GM10266 (cell line): ENCODE data around the gene MGLL.

Experiments used
- DNase-seq: peaks from one replicate; pipeline ENCODE4 v3.0.0; 2012; ENCODE audit errors: extremely low spot score
- TF ChIP-seq, protein P1 (sequence below): IDR thresholded peaks from 2 replicates; pipeline ENCODE4 v1.5.1; 2012; ENCODE audit warnings: mild to moderate bottlenecking, low read depth; ENCODE audit not compliant: control insufficient read depth, insufficient read depth; ENCODE audit errors: missing control alignments

The MGLL gene

DNA sequence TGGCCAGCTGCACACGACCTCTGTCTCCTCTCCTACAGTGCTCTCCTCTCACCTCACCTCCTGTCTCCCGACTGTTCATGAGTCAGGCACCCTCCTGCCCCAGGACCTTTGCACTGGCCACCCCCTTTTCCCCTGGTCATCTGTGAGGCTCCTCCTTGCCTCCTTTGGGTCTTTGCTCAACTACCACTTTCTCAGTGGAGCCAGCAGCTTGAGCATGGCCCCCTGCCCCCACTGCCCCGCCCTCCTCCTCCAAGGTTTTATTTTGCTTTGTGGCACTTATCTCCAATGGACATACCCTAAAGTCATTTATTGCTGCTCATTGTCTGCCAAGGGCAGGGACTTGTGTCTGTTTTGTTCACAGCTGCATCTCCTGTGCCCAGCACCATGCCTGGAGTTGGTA is 64.3 kb downstream of the MGLL start:
- TF ChIP-seq, protein P1, sequence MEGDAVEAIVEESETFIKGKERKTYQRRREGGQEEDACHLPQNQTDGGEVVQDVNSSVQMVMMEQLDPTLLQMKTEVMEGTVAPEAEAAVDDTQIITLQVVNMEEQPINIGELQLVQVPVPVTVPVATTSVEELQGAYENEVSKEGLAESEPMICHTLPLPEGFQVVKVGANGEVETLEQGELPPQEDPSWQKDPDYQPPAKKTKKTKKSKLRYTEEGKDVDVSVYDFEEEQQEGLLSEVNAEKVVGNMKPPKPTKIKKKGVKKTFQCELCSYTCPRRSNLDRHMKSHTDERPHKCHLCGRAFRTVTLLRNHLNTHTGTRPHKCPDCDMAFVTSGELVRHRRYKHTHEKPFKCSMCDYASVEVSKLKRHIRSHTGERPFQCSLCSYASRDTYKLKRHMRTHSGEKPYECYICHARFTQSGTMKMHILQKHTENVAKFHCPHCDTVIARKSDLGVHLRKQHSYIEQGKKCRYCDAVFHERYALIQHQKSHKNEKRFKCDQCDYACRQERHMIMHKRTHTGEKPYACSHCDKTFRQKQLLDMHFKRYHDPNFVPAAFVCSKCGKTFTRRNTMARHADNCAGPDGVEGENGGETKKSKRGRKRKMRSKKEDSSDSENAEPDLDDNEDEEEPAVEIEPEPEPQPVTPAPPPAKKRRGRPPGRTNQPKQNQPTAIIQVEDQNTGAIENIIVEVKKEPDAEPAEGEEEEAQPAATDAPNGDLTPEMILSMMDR, result no peak

DNA sequence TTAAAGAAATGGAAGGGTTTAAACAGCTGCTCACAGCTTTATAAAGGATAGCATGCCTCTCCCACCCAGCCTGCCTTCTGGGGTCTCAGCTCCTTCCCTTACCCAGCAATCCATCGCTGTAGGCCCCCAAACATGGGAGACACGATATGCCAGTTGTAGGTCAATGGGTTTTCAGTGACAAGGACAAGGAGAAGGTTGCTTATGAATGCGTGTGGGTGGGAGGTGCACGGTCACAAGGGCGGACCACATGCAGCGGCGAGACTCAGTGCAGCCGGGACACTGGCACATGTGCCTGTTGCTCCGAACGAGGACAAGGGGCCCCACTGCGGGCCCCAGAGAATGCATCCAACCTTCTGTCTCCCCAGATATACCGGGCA is 67.0 kb downstream of the MGLL start:
- TF ChIP-seq, protein P1, result no peak
- DNase-seq, result no peak

More for the DNA sequence above, 64.3 kb downstream of the MGLL start:
- DNase-seq, result no peak

DNA sequence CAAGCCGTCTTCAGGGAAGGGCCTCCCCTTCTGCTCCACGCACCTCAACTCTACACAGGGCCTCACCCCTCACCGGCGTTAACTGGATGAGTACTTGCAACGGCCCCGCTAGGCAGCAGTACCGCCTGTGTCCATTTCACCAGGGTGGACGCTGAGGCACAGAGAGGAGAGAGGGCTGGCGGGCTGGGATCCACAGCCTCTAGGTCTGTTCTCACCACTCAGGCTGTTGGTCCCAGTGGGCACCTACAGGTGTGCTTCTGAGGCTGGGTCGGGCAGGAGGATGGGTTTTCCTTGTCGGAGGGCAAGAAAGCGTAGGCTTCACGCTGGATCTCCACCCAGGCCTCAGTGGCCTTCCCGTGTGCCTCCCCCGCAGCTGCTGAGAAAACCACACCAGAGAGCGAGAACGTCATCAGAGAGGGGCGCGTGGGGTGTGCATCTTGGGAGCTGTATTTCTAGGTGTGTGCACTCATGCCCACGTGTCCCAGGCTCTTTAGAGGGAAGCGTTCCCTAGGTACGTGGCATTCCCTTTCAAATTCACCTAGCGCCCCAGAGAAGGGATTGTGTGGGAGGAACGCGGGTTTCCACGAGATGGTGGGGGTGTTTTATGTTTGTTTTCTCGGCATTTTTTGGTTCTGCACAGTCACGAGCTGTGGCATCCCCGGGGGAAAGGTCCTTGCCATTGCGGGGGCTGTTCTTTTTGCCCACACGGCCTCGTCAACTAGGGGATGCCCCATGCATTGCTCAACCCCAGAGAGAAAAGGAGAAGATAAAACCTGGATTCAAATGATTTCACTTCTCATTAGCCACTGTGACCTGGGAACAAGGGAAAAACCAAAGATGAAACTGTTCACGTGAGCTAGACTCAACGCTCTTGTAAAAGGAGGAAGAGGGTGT is 67.7 kb downstream of the MGLL start:
- peak; percentile 62 for DNase-seq
- TF ChIP-seq, protein P1, result no peak

DNA sequence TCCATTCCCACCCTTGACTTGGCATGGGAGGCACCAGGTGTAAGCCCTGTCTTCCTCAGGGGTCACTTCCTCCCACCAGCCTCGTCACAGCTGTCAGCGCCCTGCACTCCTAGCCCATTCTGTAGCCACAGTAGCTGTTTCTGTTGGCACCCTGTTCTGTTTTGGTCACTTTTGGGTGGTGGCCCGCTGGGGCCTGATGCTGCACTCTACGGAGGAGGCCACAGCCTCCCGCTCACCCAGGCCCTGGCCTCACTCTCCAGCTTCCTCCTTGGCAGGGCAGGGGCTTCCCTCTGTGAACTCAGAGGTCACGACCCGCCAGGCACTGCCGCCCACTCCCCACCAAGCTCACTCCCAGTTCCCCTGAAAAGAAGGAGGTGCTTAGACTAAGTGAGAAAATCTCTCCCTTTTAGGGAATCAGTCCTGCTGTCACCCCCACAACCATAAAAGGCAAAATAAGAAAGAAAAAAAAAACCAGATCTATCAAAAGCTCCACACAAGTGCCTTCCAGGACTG is 68.4 kb downstream of the MGLL start:
- peak; percentile 37 for DNase-seq
- TF ChIP-seq, protein P1, result no peak

DNA sequence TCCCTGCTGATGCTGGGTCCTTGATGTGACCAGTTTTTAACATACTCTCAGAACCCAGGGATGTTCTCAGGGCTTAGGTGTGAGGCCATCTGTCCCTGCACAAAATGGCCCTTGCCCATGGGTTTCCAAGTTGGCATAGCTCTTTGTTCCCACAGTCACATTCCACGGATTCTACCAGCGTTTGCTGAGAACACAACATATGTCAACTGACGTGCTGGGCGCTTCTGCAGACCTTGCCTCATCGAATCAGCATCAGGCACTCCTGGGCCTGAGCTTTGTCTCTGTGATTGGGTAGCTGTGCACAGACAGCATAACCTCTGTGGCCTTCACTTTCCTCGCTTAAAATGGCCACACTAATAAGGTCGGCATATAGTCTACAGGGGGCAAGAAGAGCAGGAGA is 69.0 kb downstream of the MGLL start:
- no peak for DNase-seq

DNA sequence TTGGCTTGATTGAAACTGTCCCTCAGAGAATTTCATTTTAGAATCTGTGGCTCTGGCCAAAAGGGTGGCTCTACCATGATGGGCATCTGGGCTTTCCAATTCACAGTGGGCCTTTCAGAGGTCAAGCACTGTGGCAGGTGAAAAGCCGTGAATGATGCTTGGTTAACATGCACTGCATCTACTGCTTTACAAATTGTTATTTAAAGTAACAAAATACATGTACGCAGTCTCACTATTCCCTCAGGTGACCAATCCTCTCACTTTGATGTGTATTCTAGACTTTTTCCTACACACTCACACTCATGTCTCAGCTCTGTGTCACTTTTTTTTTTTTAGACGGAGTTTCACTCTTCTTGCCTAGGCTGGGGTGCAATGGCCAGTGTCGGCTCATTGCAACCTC is 70.5 kb downstream of the MGLL start:
- DNase-seq, result no peak
- TF ChIP-seq, protein P1, result no peak

More for the DNA sequence above, 69.0 kb downstream of the MGLL start:
- TF ChIP-seq, protein P1, result no peak

DNA sequence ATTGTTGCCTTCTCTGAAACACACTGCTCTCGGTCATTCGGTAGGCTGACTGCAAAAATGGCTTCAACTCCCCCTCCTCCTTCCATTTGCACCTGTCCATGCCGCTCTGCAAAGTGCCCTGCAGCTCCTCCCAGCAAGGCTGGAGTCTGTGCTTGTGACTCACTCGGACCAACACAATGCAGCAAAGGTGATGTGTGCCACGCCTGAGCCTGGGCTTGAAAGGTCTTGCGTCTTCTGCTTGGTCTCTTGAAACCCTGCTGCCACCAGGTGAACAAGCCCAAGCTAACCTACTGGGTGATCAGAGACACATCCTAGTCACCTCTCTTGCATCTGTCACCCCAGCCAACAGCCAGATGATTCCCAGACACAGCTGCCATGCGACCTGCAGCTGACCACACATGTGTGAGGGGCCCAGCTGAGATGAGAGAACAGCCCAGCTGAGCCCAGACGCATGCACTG is 71.1 kb downstream of the MGLL start:
- DNase-seq, result no peak
- TF ChIP-seq, protein P1, result no peak
